CD14-positive monocyte (primary cell): ENCODE results near the gene CD163. TPM values are rescaled to one million over a fixed set of nuclear protein-coding genes. Genes with fewer than 3 reads are reported as not detected.

ENCODE experiments used
- DNase-seq, 3 donors: peaks; one replicate each; pipeline ENCODE4 v3.0.0-alpha.2; 2011 to 2022
- H2AFZ ChIP-seq: 2 replicates; pipeline ENCODE4 v1.6.0; 2012; ENCODE audit warnings: mild to moderate bottlenecking, low read depth, low read length, inconsistent platforms; ENCODE audit not compliant: insufficient read depth, poor library complexity, severe bottlenecking
- H3K27ac ChIP-seq, 2 donors: 1 replicate in 1 of 2; 2 replicates in 1 of 2; pipeline ENCODE4 v1.5.1; 2012 to 2013; ENCODE audit warnings: low read length in 2 of 2, control low read depth in 1 of 2, inconsistent platforms in 1 of 2, low read depth in 1 of 2, mild to moderate bottlenecking in 1 of 2
- H3K27me3 ChIP-seq, 2 donors: one replicate each; pipeline versions ENCODE4 v1.6.0 to v1.6.1; 2011 to 2013; ENCODE audit warnings: low read length in 2 of 2; ENCODE audit not compliant: control insufficient read depth in 2 of 2, insufficient read depth in 2 of 2
- H3K36me3 ChIP-seq, 2 donors: replicated peaks in 1 of 2; 1 replicate in 1 of 2; 2 replicates in 1 of 2; pipeline versions ENCODE4 v1.5.1 to v1.6.1; 2012 to 2013; ENCODE audit warnings: low read length in 2 of 2, control low read depth in 1 of 2, inconsistent platforms in 1 of 2, mild to moderate bottlenecking in 1 of 2; ENCODE audit not compliant: insufficient read depth in 2 of 2, control insufficient read depth in 1 of 2
- H3K4me1 ChIP-seq, 2 donors: 1 replicate in 1 of 2; 2 replicates in 1 of 2; pipeline versions ENCODE4 v1.5.1 to v1.6.1; 2012 to 2013; ENCODE audit warnings: low read length in 2 of 2, control low read depth in 1 of 2, inconsistent platforms in 1 of 2, mild to moderate bottlenecking in 1 of 2, moderate library complexity in 1 of 2; ENCODE audit not compliant: insufficient read depth in 2 of 2, control insufficient read depth in 1 of 2
- H3K4me2 ChIP-seq: replicated peaks from 2 replicates; pipeline ENCODE3; 2012; ENCODE audit warnings: low read length, moderate library complexity, mild to moderate bottlenecking; ENCODE audit not compliant: poor library complexity, severe bottlenecking; ENCODE audit errors: extremely low read depth
- H3K4me3 ChIP-seq, 3 experiments: fragments of 200-600 bp in 1 of 3; sonication (generic) in 1 of 3; replicated peaks in 1 of 3; 1 replicate in 2 of 3; 2 replicates in 1 of 3; pipeline ENCODE4 v1.5.1; 2011 to 2013; ENCODE audit warnings: low read length in 3 of 3, mild to moderate bottlenecking in 3 of 3, control low read depth in 2 of 3, low read depth in 2 of 3, inconsistent platforms in 1 of 3, moderate library complexity in 1 of 3
- H3K79me2 ChIP-seq: 2 replicates; pipeline ENCODE4 v1.6.0; 2012; ENCODE audit warnings: mild to moderate bottlenecking, control low read depth, inconsistent platforms, low read length, moderate library complexity; ENCODE audit not compliant: insufficient read depth
- H3K9ac ChIP-seq: 2 replicates; pipeline ENCODE4 v1.6.0; 2017; ENCODE audit warnings: low read length, mild to moderate bottlenecking; ENCODE audit not compliant: insufficient read depth, poor library complexity, severe bottlenecking
- H3K9me3 ChIP-seq, 2 donors: replicated peaks in 1 of 2; 1 replicate in 1 of 2; 2 replicates in 1 of 2; pipeline versions ENCODE4 v1.5.1 to v1.6.1; 2012 to 2013; ENCODE audit warnings: low read length in 2 of 2, control low read depth in 1 of 2; ENCODE audit not compliant: control insufficient read depth in 1 of 2, insufficient read depth in 1 of 2
- H4K20me1 ChIP-seq: 2 replicates; pipeline ENCODE4 v1.6.0; 2012; ENCODE audit warnings: mild to moderate bottlenecking, low read length, control low read depth, moderate library complexity; ENCODE audit not compliant: insufficient read depth
- H3K27ac Mint-ChIP-seq, 7 donors: one replicate each; pipeline ENCODE4 v1.8.0; 2020; ENCODE audit warnings: mild to moderate bottlenecking in 7 of 7, mixed read lengths in 7 of 7, moderate library complexity in 6 of 7, inconsistent platforms in 2 of 7
- H3K27me3 Mint-ChIP-seq, 3 donors: one replicate each; pipeline ENCODE4 v1.8.0; 2021 to 2022; ENCODE audit warnings: low read depth in 3 of 3, mild to moderate bottlenecking in 3 of 3, mixed read lengths in 3 of 3, moderate library complexity in 3 of 3, inconsistent platforms in 1 of 3
- H3K36me3 Mint-ChIP-seq, 2 donors: one replicate each; pipeline ENCODE4 v1.8.0; 2020; ENCODE audit warnings: mixed read lengths in 2 of 2, inconsistent platforms in 1 of 2, mild to moderate bottlenecking in 1 of 2
- H3K4me1 Mint-ChIP-seq: one replicate; pipeline ENCODE4 v1.8.0; 2020; ENCODE audit warnings: mild to moderate bottlenecking, mixed read lengths
- H3K4me3 Mint-ChIP-seq, 2 donors: one replicate each; pipeline ENCODE4 v1.8.0; 2020; ENCODE audit warnings: mild to moderate bottlenecking in 2 of 2, mixed read lengths in 2 of 2, moderate library complexity in 1 of 2
- H3K9me3 Mint-ChIP-seq, 7 donors: one replicate each; pipeline ENCODE4 v1.8.0; 2020 to 2022; ENCODE audit warnings: mixed read lengths in 7 of 7, mild to moderate bottlenecking in 6 of 7, moderate library complexity in 6 of 7, inconsistent platforms in 2 of 7
- CTCF ChIP-seq: fragments of 200-600 bp; IDR thresholded peaks from one replicate; pipeline ENCODE4 v1.8.0; 2022; ENCODE audit warnings: antibody characterized with exemption, mild to moderate bottlenecking
- WGBS: methylation state at CpG from one replicate; pipeline ENCODE4 v1.1.5; 2013; ENCODE audit warnings: missing lambda C conversion rate; ENCODE audit not compliant: insufficient coverage; 5-methylcytosine and 5-hydroxymethylcytosine counted together
- intact Hi-C, 2 donors: fragments of 100-400 bp; cut with micrococcal nuclease; formaldehyde crosslinking; loops; one replicate each; pipeline versions ENCODE4 v1.15.0 to v1.15.1; 2023
- polyA plus RNA-seq, 3 donors: library from polyadenylated mRNA; depleted of rRNA in 1 of 3; unstranded in 2 of 3; stranded (reverse) in 1 of 3; fragments of 300-500 nt in 2 of 3; fragments of >200 nt in 1 of 3; fragmentation: Illumina TruSeq in 2 of 3; gene quantifications; 1 replicate in 2 of 3; 2 replicates in 1 of 3; pipeline ENCODE4 v1.2.3, GENCODE V29; 2012 to 2021

CD163 gene
- polyA plus RNA-seq, 3 donors = 119 to 130 (median 123) TPM

GRCh38 chr12:7502612-7503011 lies 965 bp downstream of the CD163 start:
- Mint-ChIP-seq H3K36me3 (peaks cover 17 to 24% of the 10 kb centered on the region in 2 donors), H3K9me3 (peaks cover 0 to 5% (median 0%) of the 10 kb centered on the region in 7 donors), H3K4me1 (peaks cover 70% of the 10 kb centered on the region), H3K4me3 (peak overlapping the region; percentile 13 to 96), H3K27me3 (no peaks in the 10 kb centered on the region), H3K27ac (peak overlapping the region; percentile 3 to 97 (median 75))
- TF ChIP-seq CTCF = no peak
- H3K4me1 ChIP-seq = peaks cover 58 to 71% of the 10 kb centered on the region in 2 donors
- H2AFZ ChIP-seq = peak overlapping the region; percentile 69
- no peaks in the 10 kb centered on the region for H3K9me3 ChIP-seq
- H3K79me2 ChIP-seq = peaks cover 24% of the 10 kb centered on the region
- no peaks in the 10 kb centered on the region for H3K27me3 ChIP-seq
- intact Hi-C loops = no loop called here
- no peaks in the 10 kb centered on the region for H4K20me1 ChIP-seq
- DNase-seq = no peak
- 100% methylated on average over 1 of the region's 3 CpGs for WGBS
- peak overlapping the region; percentile 56 to 84 (median 83) for H3K4me3 ChIP-seq
- H3K36me3 ChIP-seq = peaks cover 0 to 4% of the 10 kb centered on the region in 2 donors
- peak overlapping the region; percentile 44 for H3K9ac ChIP-seq
- H3K27ac ChIP-seq = peak overlapping the region in 1 of 2 donors; percentile 84
- peak overlapping the region; percentile 88 for H3K4me2 ChIP-seq

GRCh38 chr12:7501031-7501588 lies 2.5 kb downstream of the CD163 start:
- Histone ChIP-seq H3K9me3 (no peaks in the 10 kb centered on the region), H3K4me2 (peak overlapping the region; percentile 88), H3K4me1 (peaks cover 70 to 82% of the 10 kb centered on the region in 2 donors), H4K20me1 (no peaks in the 10 kb centered on the region), H3K27me3 (no peaks in the 10 kb centered on the region), H3K36me3 (peaks cover 8 to 14% of the 10 kb centered on the region in 2 donors), H2AFZ (peak overlapping the region; percentile 43), H3K4me3 (peak overlapping the region; percentile 28 to 83 (median 42)), H3K79me2 (peaks cover 24% of the 10 kb centered on the region), H3K9ac (no peak overlapping the region), H3K27ac (peak overlapping the region in 1 of 2 donors; percentile 57)
- H3K27me3 Mint-ChIP-seq = peaks cover 0 to 1% (median 0%) of the 10 kb centered on the region in 3 donors
- TF ChIP-seq CTCF = no peak
- DNase-seq = peak in 2 of 3 donors; percentile 38 to 40
- H3K36me3 Mint-ChIP-seq = peaks cover 29 to 37% of the 10 kb centered on the region in 2 donors
- H3K9me3 Mint-ChIP-seq = peaks cover 0 to 6% (median under 1%) of the 10 kb centered on the region in 7 donors
- 25% methylated on average over 5 of the region's 6 CpGs for WGBS
- H3K27ac Mint-ChIP-seq = peak overlapping the region; percentile 6 to 87 (median 55)
- intact Hi-C loops = no loop called here
- peaks cover 78% of the 10 kb centered on the region for H3K4me1 Mint-ChIP-seq
- H3K4me3 Mint-ChIP-seq = peak overlapping the region; percentile 69 to 96
